ENCODE data around the gene TIE1.

TIE1 gene

GRCh38 chr1:43305461-43305860 is 4.7 kb downstream of the TIE1 start:
- Histone ChIP-seq H3K4me2 (peak overlapping the region in 8 of 11 experiments; percentile 5 to 44 (median 24); a peak in 12 of 22 replicates), H3K4me1 (peaks cover 11 to 41% (median 26%) of the 10 kb centered on the region in 10 experiments), H3K27me3 (no peaks in the 10 kb centered on the region), H3K9ac (no peak overlapping the region), H3K4me3 (no peak overlapping the region), H4K20me1 (no peaks in the 10 kb centered on the region), H3K27ac (no peak overlapping the region), H3K36me3 (peaks cover 0 to 31% (median 0%) of the 10 kb centered on the region in 11 experiments; a peak in 4 of 22 replicates), H3K9me3 (replicated peaks in 1 of 11) (no peaks in the 10 kb centered on the region)
- TF ChIP-seq Cebpa-rat (IDR thresholded peaks at IDR 0.05): no peak

DNA sequence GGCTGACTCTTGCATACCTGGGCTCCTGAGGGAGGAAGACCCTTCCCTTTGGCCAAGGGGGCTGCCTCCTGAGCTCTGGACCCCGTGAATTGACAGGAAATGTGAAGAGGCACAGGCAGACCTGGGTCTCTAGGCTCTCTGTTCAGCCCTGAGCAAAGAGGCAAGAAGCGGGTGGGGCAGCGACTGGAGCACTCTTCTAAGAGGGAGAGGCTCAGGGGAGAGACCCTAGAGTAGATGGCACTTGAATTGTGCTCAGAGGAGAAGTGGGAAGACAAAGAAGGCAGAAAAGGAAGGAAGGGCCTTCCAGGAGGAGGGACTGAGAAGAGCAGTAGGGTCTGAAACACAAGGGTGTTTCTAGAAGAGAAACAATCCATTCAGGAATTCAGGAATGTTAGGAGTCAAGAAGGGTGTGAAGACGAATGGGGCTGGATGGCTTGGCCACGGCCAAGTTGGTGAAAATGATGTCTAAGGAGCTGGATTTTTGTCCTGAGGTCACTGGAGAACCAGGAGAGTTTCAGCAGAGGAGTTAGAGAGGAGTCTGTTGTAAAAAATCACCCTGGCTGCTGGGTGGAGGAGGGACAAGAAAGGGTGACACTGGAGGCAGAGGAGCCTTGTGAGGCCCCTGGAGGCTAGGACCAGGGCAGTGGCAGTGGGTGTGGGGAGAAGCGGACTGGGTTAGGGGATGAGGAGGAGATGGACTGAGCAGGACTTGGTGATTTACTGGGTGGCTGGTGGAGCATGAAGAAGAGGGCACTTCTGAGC is 5.3 kb downstream of the TIE1 start:
- Histone ChIP-seq H3K4me3 (no peak overlapping the region), H3K27ac (no peak overlapping the region), H3K4me1 (peaks cover 5 to 35% (median 19%) of the 10 kb centered on the region in 10 experiments), H3K9ac (no peak overlapping the region), H3K4me2 (peak overlapping the region in 8 of 11 experiments; percentile 5 to 44 (median 24); a peak in 8 of 22 replicates), H3K36me3 (peaks cover 0 to 38% (median 0%) of the 10 kb centered on the region in 11 experiments; a peak in 4 of 22 replicates), H3K27me3 (no peaks in the 10 kb centered on the region), H3K9me3 (replicated peaks in 1 of 11) (no peaks in the 10 kb centered on the region), H4K20me1 (no peaks in the 10 kb centered on the region)
- TF ChIP-seq Cebpa-rat (IDR thresholded peaks at IDR 0.05): no peak

- Histone ChIP-seq H4K20me1 (no peaks in the 10 kb centered on the region), H3K9ac (no peak overlapping the region), H3K4me3 (no peak overlapping the region), H3K9me3 (replicated peaks in 1 of 11) (no peaks in the 10 kb centered on the region), H3K27me3 (no peaks in the 10 kb centered on the region), H3K4me1 (peaks cover 0 to 29% (median 13%) of the 10 kb centered on the region in 10 experiments; a peak in 16 of 20 replicates), H3K4me2 (no peak overlapping the region), H3K36me3 (peaks cover 0 to 45% (median 0%) of the 10 kb centered on the region in 11 experiments; a peak in 4 of 22 replicates), H3K27ac (no peak overlapping the region)
- no peak for TF ChIP-seq Cebpa-rat (IDR thresholded peaks at IDR 0.05)
Observed at GRCh38 chr1:43306688-43307457, 6.1 kb downstream of the TIE1 start.

GRCh38 chr1:43307458-43308158 is 6.8 kb downstream of the TIE1 start:
- Histone ChIP-seq H3K9me3 (replicated peaks in 1 of 11) (no peaks in the 10 kb centered on the region), H3K36me3 (peaks cover 0 to 50% (median 0%) of the 10 kb centered on the region in 11 experiments; a peak in 4 of 22 replicates), H3K4me3 (no peak overlapping the region), H3K4me2 (no peak overlapping the region), H3K4me1 (peaks cover 0 to 27% (median 12%) of the 10 kb centered on the region in 10 experiments; a peak in 15 of 20 replicates), H4K20me1 (no peaks in the 10 kb centered on the region; a peak in 1 of 22 replicates), H3K27me3 (no peaks in the 10 kb centered on the region), H3K9ac (no peak overlapping the region), H3K27ac (no peak overlapping the region)
- TF ChIP-seq Cebpa-rat (IDR thresholded peaks at IDR 0.05): no peak

- peaks cover 0 to 26% (median 12%) of the 10 kb centered on the region in 10 experiments; a peak in 13 of 20 replicates for H3K4me1 ChIP-seq
- no peak overlapping the region for H3K4me2 ChIP-seq
- H3K27me3 ChIP-seq: no peaks in the 10 kb centered on the region
- H3K9me3 ChIP-seq (replicated peaks in 1 of 11): no peaks in the 10 kb centered on the region
- H3K36me3 ChIP-seq: peaks cover 0 to 62% (median 0%) of the 10 kb centered on the region in 11 experiments; a peak in 4 of 22 replicates
- TF ChIP-seq Cebpa-rat (IDR thresholded peaks at IDR 0.05): no peak
- no peak overlapping the region for H3K4me3 ChIP-seq
- no peak overlapping the region for H3K9ac ChIP-seq
- no peaks in the 10 kb centered on the region; a peak in 1 of 22 replicates for H4K20me1 ChIP-seq
- no peak overlapping the region for H3K27ac ChIP-seq
Observed at GRCh38 chr1:43308635-43309404, 8.0 kb downstream of the TIE1 start.

- H3K4me2 ChIP-seq: no peak overlapping the region
- H4K20me1 ChIP-seq: no peaks in the 10 kb centered on the region; a peak in 1 of 22 replicates
- TF ChIP-seq Cebpa-rat (IDR thresholded peaks at IDR 0.05): no peak
- no peaks in the 10 kb centered on the region for H3K27me3 ChIP-seq
- H3K4me1 ChIP-seq: peaks cover 0 to 19% (median 10%) of the 10 kb centered on the region in 10 experiments; a peak in 11 of 20 replicates
- H3K9ac ChIP-seq: no peak overlapping the region
- H3K4me3 ChIP-seq: no peak overlapping the region
- H3K36me3 ChIP-seq: peaks cover 0 to 63% (median 0%) of the 10 kb centered on the region in 11 experiments; a peak in 4 of 22 replicates
- no peak overlapping the region for H3K27ac ChIP-seq
- H3K9me3 ChIP-seq (replicated peaks in 1 of 11): no peaks in the 10 kb centered on the region
Observed at GRCh38 chr1:43309405-43310025, 8.7 kb downstream of the TIE1 start.

DNA sequence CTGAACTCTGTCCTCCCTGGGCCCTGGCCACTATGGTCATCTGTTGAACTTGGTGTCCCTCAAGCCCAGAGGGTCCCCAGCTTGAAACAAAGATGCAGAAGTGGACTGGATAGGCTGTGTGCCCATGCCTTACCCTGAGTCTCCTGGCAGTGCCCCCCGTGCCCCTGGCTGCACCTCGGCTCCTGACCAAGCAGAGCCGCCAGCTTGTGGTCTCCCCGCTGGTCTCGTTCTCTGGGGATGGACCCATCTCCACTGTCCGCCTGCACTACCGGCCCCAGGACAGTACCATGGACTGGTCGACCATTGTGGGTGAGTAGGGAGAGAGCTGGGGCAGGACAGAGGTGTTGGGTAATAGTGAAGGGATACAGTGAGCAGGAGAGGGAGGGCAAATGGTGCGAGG is 10.7 kb downstream of the TIE1 start:
- no peak for TF ChIP-seq Cebpa-rat (IDR thresholded peaks at IDR 0.05)
- Histone ChIP-seq H3K4me2 (no peak overlapping the region), H3K4me3 (no peak overlapping the region), H3K27me3 (no peaks in the 10 kb centered on the region), H3K27ac (no peak overlapping the region), H3K4me1 (no peaks in the 10 kb centered on the region; a peak in 1 of 20 replicates), H3K9me3 (replicated peaks in 1 of 11) (no peaks in the 10 kb centered on the region), H3K36me3 (peaks cover 0 to 55% (median 0%) of the 10 kb centered on the region in 11 experiments; a peak in 4 of 22 replicates), H3K9ac (no peak overlapping the region), H4K20me1 (no peaks in the 10 kb centered on the region; a peak in 1 of 22 replicates)

- no peaks in the 10 kb centered on the region for H3K4me1 ChIP-seq
- H3K27ac ChIP-seq: no peak overlapping the region
- no peak overlapping the region for H3K9ac ChIP-seq
Observed at GRCh38 chr1:43312212-43312623, 11.4 kb downstream of the TIE1 start.

More at GRCh38 chr1:43312212-43312623, 11.4 kb downstream of the TIE1 start:
- Histone ChIP-seq H3K9me3 (replicated peaks in 1 of 11) (no peaks in the 10 kb centered on the region), H3K4me3 (no peak overlapping the region), H3K36me3 (peaks cover 0 to 54% (median 0%) of the 10 kb centered on the region in 11 experiments; a peak in 4 of 22 replicates), H4K20me1 (no peaks in the 10 kb centered on the region; a peak in 1 of 22 replicates), H3K4me2 (no peak overlapping the region), H3K27me3 (no peaks in the 10 kb centered on the region)
- TF ChIP-seq Cebpa-rat (IDR thresholded peaks at IDR 0.05): no peak
